Cardiac muscle cell (in vitro differentiated cells and primary cell): ENCODE measurements around the gene HIVEP1. TPM values are rescaled to one million over a fixed set of nuclear protein-coding genes. Genes with fewer than 3 reads are reported as not detected.
A peak's percentile ranks its signal among the peaks of the same experiment; 100 is the strongest.

Experiments
- DNase-seq, 2 donors: peaks; one replicate each; pipeline versions ENCODE4 v3.0.0 to v3.0.0-alpha.2; 2010 to 2017; ENCODE audit warnings: low read depth in 1 of 2, low spot score in 1 of 2
- H3K27ac ChIP-seq: fragments of 200-600 bp; sonication (generic); 2 replicates; pipeline ENCODE4 v1.5.1; 2016
- H3K27me3 ChIP-seq: fragments of 200-600 bp; sonication (generic); 2 replicates; pipeline ENCODE4 v1.6.0; 2016; ENCODE audit warnings: control low read depth
- H3K36me3 ChIP-seq: fragments of 200-600 bp; sonication (generic); 2 replicates; pipeline ENCODE4 v1.5.1; 2016; ENCODE audit warnings: control low read depth
- H3K4me1 ChIP-seq: fragments of 200-600 bp; sonication (generic); 2 replicates; pipeline ENCODE4 v1.8.1; 2017; ENCODE audit warnings: low read depth, mild to moderate bottlenecking, mixed run types
- H3K4me3 ChIP-seq: fragments of 200-600 bp; sonication (generic); 2 replicates; pipeline ENCODE4 v1.5.1; 2016; ENCODE audit warnings: mild to moderate bottlenecking
- H3K9me3 ChIP-seq: fragments of 200-600 bp; sonication (generic); 2 replicates; pipeline ENCODE4 v1.5.1; 2017; ENCODE audit warnings: low read depth, mild to moderate bottlenecking, control low read depth
- CTCF ChIP-seq: IDR thresholded peaks from 2 replicates; pipeline ENCODE4 v1.5.1; 2012; ENCODE audit warnings: low read depth, mild to moderate bottlenecking, low read length
- polyA plus RNA-seq: library from polyadenylated mRNA; unstranded; fragments of >200 nt; fragmentation: Nextera tagmentation; extraction: Ambion mirVana; gene quantifications from 2 replicates; pipeline ENCODE4 v1.2.1, GENCODE V29; 2016
- total RNA-seq: library from RNA; depleted of rRNA; stranded (reverse); fragments of >200 nt; gene quantifications from 2 replicates; pipeline ENCODE4 v1.2.3, GENCODE V29; 2016

The HIVEP1 gene
- total and polyA plus RNA-seq, 2 experiments from 2014 or later: 5.3 to 20.0 TPM

GRCh38 chr6:12099623-12100338, 87.7 kb downstream of the HIVEP1 start:
- no peak for TF ChIP-seq CTCF
- no peaks in the 10 kb centered on the region for H3K27me3 ChIP-seq
- H3K36me3 ChIP-seq: no peaks in the 10 kb centered on the region
- DNase-seq: no peak
- H3K9me3 ChIP-seq: no peaks in the 10 kb centered on the region
- no peak overlapping the region for H3K4me3 ChIP-seq
- no peak overlapping the region for H3K27ac ChIP-seq
- H3K4me1 ChIP-seq: peaks cover 45% of the 10 kb centered on the region

GRCh38 chr6:12101048-12101447, 88.9 kb downstream of the HIVEP1 start:
- Histone ChIP-seq H3K9me3 (no peaks in the 10 kb centered on the region), H3K4me3 (no peak overlapping the region), H3K4me1 (peaks cover 54% of the 10 kb centered on the region), H3K27me3 (no peaks in the 10 kb centered on the region), H3K27ac (peak overlapping the region; percentile 32), H3K36me3 (no peaks in the 10 kb centered on the region)
- no peak for TF ChIP-seq CTCF
- peak in 1 of 2 donors; percentile 13 for DNase-seq

GRCh38 chr6:12101653-12102312, 89.7 kb downstream of the HIVEP1 start:
- H3K27me3 ChIP-seq: no peaks in the 10 kb centered on the region
- peaks cover 54% of the 10 kb centered on the region for H3K4me1 ChIP-seq
- no peak for TF ChIP-seq CTCF
- no peak overlapping the region for H3K4me3 ChIP-seq
- H3K27ac ChIP-seq: peak overlapping the region; percentile 69
- H3K36me3 ChIP-seq: no peaks in the 10 kb centered on the region
- no peak for DNase-seq
- H3K9me3 ChIP-seq: no peaks in the 10 kb centered on the region

GRCh38 chr6:12102350-12102749, 90.2 kb downstream of the HIVEP1 start:
- Histone ChIP-seq H3K4me1 (peaks cover 54% of the 10 kb centered on the region), H3K27ac (peak overlapping the region; percentile 69), H3K36me3 (no peaks in the 10 kb centered on the region), H3K27me3 (no peaks in the 10 kb centered on the region), H3K9me3 (no peaks in the 10 kb centered on the region), H3K4me3 (no peak overlapping the region)
- peak in 1 of 2 donors; percentile 13 for DNase-seq
- no peak for TF ChIP-seq CTCF

GRCh38 chr6:12103158-12103557, 91.0 kb downstream of the HIVEP1 start:
- no peak for TF ChIP-seq CTCF
- Histone ChIP-seq H3K27me3 (no peaks in the 10 kb centered on the region), H3K36me3 (no peaks in the 10 kb centered on the region), H3K4me3 (no peak overlapping the region), H3K4me1 (peaks cover 54% of the 10 kb centered on the region), H3K9me3 (no peaks in the 10 kb centered on the region), H3K27ac (no peak overlapping the region)
- DNase-seq: peak; percentile 8 to 39
